GM21528 (cell line): ENCODE measurements around the gene ALDH18A1.

ENCODE experiments used
- ATAC-seq: cut with Tn5 transposase; IDR thresholded peaks from one replicate; pipeline ENCODE4 v1.9.1; 2021; ENCODE audit warnings: mild to moderate bottlenecking, moderate library complexity; ENCODE audit not compliant: unreplicated experiment, low FRiP score

The ALDH18A1 gene

DNA sequence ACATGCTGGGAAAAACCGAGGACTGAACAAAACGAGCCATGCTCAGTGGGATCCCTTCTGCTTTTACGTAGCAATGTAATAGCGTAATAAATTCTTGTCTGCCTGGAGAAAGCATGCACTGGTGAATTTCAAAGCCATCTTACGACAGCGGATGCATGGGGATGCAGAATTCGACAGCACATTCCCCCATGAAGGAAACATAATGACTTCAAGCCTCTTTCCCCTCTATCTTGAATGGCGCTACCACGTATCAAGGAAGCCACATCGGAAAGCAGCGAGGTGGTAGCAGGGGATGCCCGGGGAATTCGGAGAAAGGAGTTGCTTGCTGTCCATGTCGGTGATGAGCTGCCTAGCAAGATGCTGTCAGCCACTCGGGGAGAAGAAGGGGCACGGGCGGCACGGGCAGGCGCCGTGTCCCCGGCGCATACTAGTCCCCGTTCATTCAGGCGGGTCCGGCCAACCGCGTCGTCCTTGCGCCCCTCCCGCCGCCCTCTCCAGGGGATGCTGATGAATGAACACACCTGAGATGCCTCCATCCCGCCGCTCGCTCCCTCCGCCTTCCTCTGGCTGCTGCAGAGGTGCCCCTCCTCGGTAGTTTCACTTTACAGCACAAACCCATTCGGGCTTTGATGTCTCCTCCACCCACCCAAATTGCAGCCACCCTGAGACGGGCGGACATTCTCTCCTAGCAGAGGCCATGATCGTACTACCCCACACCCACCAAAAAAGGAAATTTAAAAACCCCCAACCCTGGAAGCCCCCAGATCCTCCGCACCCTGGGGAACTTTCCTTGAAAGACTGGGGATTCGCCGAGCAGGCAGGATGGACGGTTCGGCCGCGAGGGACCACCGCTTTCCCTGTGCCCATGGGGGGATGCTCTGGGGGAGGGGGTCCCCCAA, 96.0 kb downstream of the ALDH18A1 start:
- ATAC-seq = no peak

DNA sequence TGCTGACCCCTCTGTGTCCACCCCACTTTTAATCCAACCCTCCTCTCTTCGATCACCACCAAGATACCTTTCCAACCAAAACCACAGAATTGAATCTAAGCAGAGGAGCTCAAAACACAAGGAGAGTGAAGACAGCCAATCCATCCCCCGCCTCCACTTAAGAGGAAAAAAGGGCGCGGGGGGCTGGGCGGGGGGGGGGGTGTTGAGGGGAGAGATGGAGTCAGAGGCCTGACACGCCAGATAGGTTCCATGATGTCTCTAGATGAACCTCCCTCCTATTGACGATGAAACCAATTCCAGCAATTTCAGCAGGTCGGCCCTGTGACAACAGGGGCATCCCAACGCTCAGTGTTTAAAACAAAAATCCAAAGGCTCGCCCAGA, 96.6 kb downstream of the ALDH18A1 start:
- ATAC-seq = no peak

DNA sequence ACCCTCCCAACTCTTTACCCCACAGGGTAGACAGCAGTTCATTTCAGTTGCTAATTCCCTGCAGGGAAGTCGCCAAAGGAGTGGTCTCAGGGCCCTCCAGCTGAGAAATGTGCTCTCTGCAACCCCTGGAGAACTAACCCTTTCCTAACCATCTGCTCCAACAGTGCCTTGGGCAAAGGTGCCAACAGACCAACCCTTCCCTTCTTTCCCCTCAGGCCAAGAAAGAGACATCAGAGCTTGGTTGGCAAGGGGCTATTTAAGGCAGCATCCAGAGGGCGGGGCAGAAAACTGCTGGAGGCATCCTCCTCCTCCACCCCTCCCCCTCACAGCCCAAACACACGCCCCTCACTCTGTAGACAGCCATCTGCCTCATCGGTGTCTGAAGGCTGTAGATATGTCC, 97.0 kb downstream of the ALDH18A1 start:
- ATAC-seq = no peak

DNA sequence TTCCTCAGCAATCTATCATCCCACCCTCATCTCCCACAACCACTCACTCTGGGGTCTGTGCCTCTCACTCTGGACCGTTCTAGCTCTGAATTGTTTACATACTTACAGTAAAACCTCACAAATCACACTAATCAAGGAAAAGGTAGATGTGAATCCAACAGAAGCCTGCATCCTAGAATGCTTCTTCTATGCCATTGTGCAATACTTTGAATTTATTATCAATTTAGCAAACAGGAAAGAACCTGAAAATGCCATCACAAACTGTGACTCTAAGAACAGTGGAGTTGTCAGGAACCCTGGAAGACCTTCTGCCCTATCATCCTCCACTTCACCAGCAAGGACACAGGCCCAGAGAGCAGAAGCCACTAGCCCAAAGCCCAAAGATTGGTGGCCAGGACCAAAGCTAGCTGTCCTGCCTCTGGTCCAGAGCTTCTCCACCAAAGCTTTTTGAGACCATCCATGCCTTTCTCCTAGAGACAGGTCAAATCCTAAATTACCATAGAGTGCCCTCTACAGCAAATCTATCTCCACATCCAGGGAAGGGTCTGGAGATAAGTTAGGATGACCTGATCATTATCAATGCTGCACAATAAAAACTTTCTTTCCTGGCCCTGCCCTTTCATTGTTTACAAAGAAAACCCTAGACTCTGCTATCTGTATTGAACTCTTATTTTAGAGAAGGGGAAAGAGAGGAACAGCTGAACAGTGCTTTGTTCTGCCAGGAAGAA, 97.8 kb downstream of the ALDH18A1 start:
- ATAC-seq = no peak

DNA sequence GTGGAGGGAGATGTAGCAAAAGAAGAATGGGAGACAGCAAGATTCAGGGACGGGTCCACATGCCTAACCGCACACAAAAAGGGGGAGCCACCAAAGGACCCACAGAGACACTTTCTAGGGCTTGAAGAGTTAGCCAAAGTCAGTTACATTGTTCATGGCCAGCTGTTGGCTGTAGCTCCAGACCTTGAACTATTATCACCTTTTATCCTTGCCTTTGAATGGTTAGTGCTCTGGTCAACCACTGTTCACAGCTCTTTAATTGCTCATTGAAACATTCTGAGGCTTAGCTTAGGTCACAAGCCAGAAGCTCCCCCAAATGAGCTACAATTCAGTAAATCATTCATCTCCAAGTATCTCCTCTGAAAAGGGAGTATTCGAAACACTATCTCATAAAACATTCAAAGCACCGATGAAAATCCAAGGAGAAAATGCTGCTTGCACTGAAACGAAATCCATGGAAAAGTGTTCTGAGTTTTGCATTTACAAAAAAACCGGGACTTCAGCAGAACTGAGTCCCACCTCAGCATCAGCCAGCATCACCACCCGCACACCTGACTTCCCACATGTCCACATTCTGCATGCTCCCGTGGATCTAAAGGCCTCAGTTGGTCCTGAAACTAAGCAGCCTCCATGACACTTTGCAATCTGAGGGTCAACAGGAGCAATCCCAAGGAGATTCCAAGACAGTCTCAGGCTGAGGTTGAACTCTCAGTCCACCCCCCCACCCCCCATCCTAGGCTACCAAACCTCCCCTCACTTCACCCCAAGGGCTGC, 99.3 kb downstream of the ALDH18A1 start:
- no peak for ATAC-seq
